ENCODE data around the gene PLPPR3. TPM values are rescaled to one million over a fixed set of nuclear protein-coding genes. Genes with fewer than 3 reads are reported as not detected.

Gene PLPPR3
- total RNA-seq, 1 experiment from 2014 or later = 57.9 TPM

DNA sequence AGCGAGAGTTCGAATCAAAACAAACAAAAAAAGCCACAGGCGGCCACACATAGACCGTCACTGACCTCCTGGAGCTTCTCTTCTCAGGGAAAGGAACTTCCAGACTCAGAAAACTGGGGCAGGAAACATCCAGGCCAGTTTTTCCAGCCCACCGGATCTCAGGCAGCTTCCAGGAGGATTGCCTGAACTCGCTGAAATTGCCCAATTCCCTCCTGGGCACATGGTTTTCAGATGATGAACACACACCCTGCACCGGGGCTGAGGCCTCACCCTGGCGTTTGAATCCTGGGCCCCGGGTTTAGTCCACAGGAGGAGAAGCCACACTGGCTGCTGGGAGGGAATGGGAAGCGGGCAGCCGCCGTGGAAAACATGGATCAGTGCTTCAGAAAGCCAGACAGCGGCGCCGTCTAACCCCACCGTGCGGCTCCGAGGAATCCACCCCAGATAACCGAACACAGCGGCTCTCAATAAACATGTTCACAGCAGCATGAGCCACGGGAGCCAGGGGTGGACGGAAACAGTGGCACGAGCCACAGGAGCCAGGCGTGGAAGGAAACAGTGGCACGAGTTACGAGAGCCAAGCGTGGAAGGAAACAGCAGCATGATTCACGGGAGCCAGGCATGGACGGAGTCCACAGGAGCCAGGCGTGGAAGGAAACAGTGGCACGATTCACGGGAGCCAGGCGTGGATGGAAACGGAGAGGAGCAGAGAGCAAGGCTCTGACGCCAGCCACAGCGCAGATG, 42.7 kb downstream of the PLPPR3 start:
- Histone ChIP-seq H2BK12ac (ENCODE audit: insufficient read length, low read depth, low read length) (no peak overlapping the region), H3K27me3 (ENCODE audit: insufficient read depth, low read length) (no peaks in the 10 kb centered on the region), H4K91ac (ENCODE audit: insufficient read length, low read depth, low read length) (no peak overlapping the region), H3K27ac (ENCODE audit: insufficient read length, low read depth, low read length) (no peak overlapping the region), H4K8ac (replicated peaks; ENCODE audit: insufficient read length, low read depth, low read length) (no peak overlapping the region), H3K9me3 (ENCODE audit: control insufficient read depth, low read depth, low read length) (no peaks in the 10 kb centered on the region), H3K56ac (ENCODE audit: insufficient read length, low read depth, low read length) (no peak overlapping the region), H3K79me1 (ENCODE audit: insufficient read depth, low read depth, low read length, poor library complexity, severe bottlenecking) (no peaks in the 10 kb centered on the region), H3K23me2 (ENCODE audit: insufficient read length, low read depth, low read length, poor library complexity, severe bottlenecking) (peaks cover 16% of the 10 kb centered on the region), H3K18ac (ENCODE audit: insufficient read length, low read depth, low read length) (no peak overlapping the region), H3K79me2 (ENCODE audit: insufficient read depth, low read length) (no peaks in the 10 kb centered on the region), H3K14ac (ENCODE audit: insufficient read depth, low read length) (no peak overlapping the region), H3K9ac (ENCODE audit: extremely low read depth, insufficient read length, low read length) (no peak overlapping the region), H4K5ac (ENCODE audit: insufficient read length, low read depth, low read length) (no peak overlapping the region), H4K20me1 (ENCODE audit: control insufficient read depth, insufficient read depth, insufficient read length) (no peaks in the 10 kb centered on the region), H2BK5ac (ENCODE audit: insufficient read length, low read length) (no peak overlapping the region), H3K4ac (ENCODE audit: low read depth, low read length) (no peak overlapping the region), H2BK20ac (ENCODE audit: low read depth, low read length, poor library complexity, severe bottlenecking) (no peak overlapping the region), H2AFZ (ENCODE audit: low read length) (no peak overlapping the region), H3K4me2 (ENCODE audit: insufficient read depth, insufficient read length, low read length) (no peak overlapping the region), H3K23ac (ENCODE audit: insufficient read length, low read depth, low read length) (no peak overlapping the region), H2BK15ac (ENCODE audit: low read depth, low read length) (no peak overlapping the region), H3T11ph (ENCODE audit: low read length) (no peak overlapping the region), H2AK5ac (ENCODE audit: insufficient read length, low read length) (no peak overlapping the region), H2BK120ac (ENCODE audit: low read depth, low read length, poor library complexity, severe bottlenecking) (no peak overlapping the region), H3K4me1 (ENCODE audit: insufficient read depth, low read length) (no peaks in the 10 kb centered on the region; the same call in 1 of the 2 replicates)
- no peak for TF ChIP-seq CTCF (conservative IDR thresholded peaks at IDR 0.05)
- H3K9me3 Mint-ChIP-seq = no peaks in the 10 kb centered on the region; a peak in 2 of 5 replicates
- no peak for DNase-seq
- no CpG with 5 or more reads among the region's 36 CpGs for WGBS (ENCODE audit: extremely low coverage, insufficient read length, low lambda C conversion rate)
- no peak overlapping the region for H3K4me3 Mint-ChIP-seq
- H3K27ac Mint-ChIP-seq = peak overlapping the region in 1 of 3 experiments; percentile 66; a peak in 2 of 7 replicates
- H3K27me3 Mint-ChIP-seq (ENCODE audit: low read depth) = peaks cover 4% of the 10 kb centered on the region
- peaks cover 0 to 4% (median 0%) of the 10 kb centered on the region in 3 experiments; a peak in 2 of 7 replicates for H3K36me3 Mint-ChIP-seq (ENCODE audit: insufficient read depth in 1 of 3, low read depth in 3 of 3)
- H3K4me1 Mint-ChIP-seq = peaks cover 19 to 25% of the 10 kb centered on the region in 2 experiments

Measured in H9 (cell line).